HepG2 (cell line): ENCODE results near the gene MYRIP. TPM values are rescaled to one million over a fixed set of nuclear protein-coding genes. Genes with fewer than 3 reads are reported as not detected.

Source experiments
- ATAC-seq: fragments of 200-7000 bp; cut with Tn5 transposase; 3 replicates; pipeline ENCODE4 v1.9.1; 2020; ENCODE audit warnings: mild to moderate bottlenecking, moderate library complexity
- BruUV-seq: library from RNA; stranded (reverse); fragments of 400-500 nt; replicated peaks from 2 replicates; lab custom pipeline; 2021; lab: Mats Ljungman, UMichigan
- CTCF ChIA-PET: fragments of 300-600 bp; formaldehyde crosslinking; extraction: SDS; loops from one replicate; lab custom pipeline; 2021; ENCODE audit warnings: low total read pairs, inconsistent platforms, low intra/inter-chr PET ratio; lab: Yijun Ruan, JAX
- POLR2A ChIA-PET: fragments of 350-600 bp; sonication (Branson Sonifier 250); formaldehyde crosslinking; loops from one replicate; lab custom pipeline; 2020; ENCODE audit warnings: antibody characterized with exemption, inconsistent platforms; lab: Yijun Ruan, JAX
- DNase-seq: peaks from one replicate; pipeline ENCODE4 v3.0.0-alpha.2; 2015; ENCODE audit warnings: low spot score
- FAIRE-seq: peaks from 3 replicates; lab custom pipeline; 2011; peaks lifted over from hg19 to GRCh38; lab: Jason Lieb, UNC
- H2AFZ ChIP-seq: one replicate; pipeline ENCODE4 v1.6.1; 2011; ENCODE audit warnings: low read length, inconsistent platforms
- H3K27ac ChIP-seq: fragments of 300-600 bp; 3 replicates; pipeline ENCODE4 v1.8.0; 2011; ENCODE audit warnings: mixed run types, mild to moderate bottlenecking, mixed read lengths, low read length, inconsistent platforms; ENCODE audit not compliant: insufficient read depth; ENCODE audit errors: extremely low read length
- H3K27me3 ChIP-seq, 2 experiments: fragments of 200-600 bp in 1 of 2; 2 replicates in 1 of 2; 3 replicates in 1 of 2; pipeline versions ENCODE4 v1.6.0 to v1.8.0; 2011; ENCODE audit warnings: low read length in 2 of 2, mild to moderate bottlenecking in 2 of 2, moderate library complexity in 2 of 2, inconsistent platforms in 1 of 2; ENCODE audit not compliant: insufficient read depth in 2 of 2, control insufficient read depth in 1 of 2
- H3K36me3 ChIP-seq, 2 experiments: fragments of 200-600 bp in 1 of 2; replicated peaks in 1 of 2; 2 replicates in 1 of 2; 3 replicates in 1 of 2; pipeline versions ENCODE4 v1.5.1 to v1.8.0; 2011; ENCODE audit warnings: low read length in 2 of 2, inconsistent platforms in 1 of 2; ENCODE audit not compliant: insufficient read depth in 2 of 2, control insufficient read depth in 1 of 2
- H3K4me1 ChIP-seq: 2 replicates; pipeline ENCODE4 v1.5.1; 2012; ENCODE audit warnings: low read length, inconsistent platforms; ENCODE audit not compliant: insufficient read depth
- H3K4me2 ChIP-seq: 2 replicates; pipeline ENCODE4 v1.6.0; 2011; ENCODE audit warnings: low read depth, low read length, inconsistent platforms
- H3K4me3 ChIP-seq, 3 experiments: fragments of 200-600 bp in 1 of 3; sonication (generic), shearing (Covaris generic) in 1 of 3; replicated peaks in 1 of 3; 2 replicates each; pipeline ENCODE4 v1.5.1; 2011 to 2016; ENCODE audit warnings: low read length in 3 of 3, inconsistent platforms in 2 of 3, low read depth in 2 of 3, mild to moderate bottlenecking in 2 of 3, control low read depth in 1 of 3, mixed read lengths in 1 of 3; ENCODE audit not compliant: insufficient read depth in 1 of 3
- H3K79me2 ChIP-seq: one replicate; pipeline ENCODE4 v1.6.1; 2011; ENCODE audit warnings: low read length, inconsistent platforms; ENCODE audit not compliant: insufficient read depth
- H3K9ac ChIP-seq: 2 replicates; pipeline ENCODE4 v1.6.0; 2011; ENCODE audit warnings: mild to moderate bottlenecking, low read depth, low read length, inconsistent platforms; ENCODE audit not compliant: insufficient read depth
- H3K9me3 ChIP-seq: 2 replicates; pipeline ENCODE4 v1.5.1; 2012; ENCODE audit warnings: mild to moderate bottlenecking, low read length
- H4K20me1 ChIP-seq: 2 replicates; pipeline ENCODE4 v1.6.0; 2011; ENCODE audit warnings: inconsistent platforms, mild to moderate bottlenecking, low read length, moderate library complexity; ENCODE audit not compliant: insufficient read depth
- AFF4 ChIP-seq: sonication (generic); formaldehyde crosslinking; IDR thresholded peaks from 2 replicates; pipeline ENCODE4 v1.4.0; 2020; ENCODE audit warnings: missing genetic modification reagents
- ATF3 ChIP-seq: sonication (generic); formaldehyde crosslinking; IDR thresholded peaks from 2 replicates; pipeline ENCODE4 v1.4.0; 2020; ENCODE audit warnings: missing genetic modification reagents
- GLMP ChIP-seq: sonication (generic); formaldehyde crosslinking; IDR thresholded peaks from 2 replicates; pipeline ENCODE4 v1.9.0; 2021; ENCODE audit warnings: missing genetic modification reagents, mild to moderate bottlenecking, borderline replicate concordance
- KMT2A ChIP-seq: sonication (generic); formaldehyde crosslinking; IDR thresholded peaks from 2 replicates; pipeline ENCODE4 v1.4.0; 2020; ENCODE audit warnings: missing genetic modification reagents
- NR2C2 ChIP-seq: sonication (generic); formaldehyde crosslinking; IDR thresholded peaks from 2 replicates; pipeline ENCODE4 v1.4.0; 2020; ENCODE audit warnings: missing genetic modification reagents, mild to moderate bottlenecking, moderate library complexity, borderline replicate concordance
- RFX3 ChIP-seq: IDR thresholded peaks from 2 replicates; pipeline ENCODE4 v1.6.1; 2016; ENCODE audit warnings: missing biosample characterization, missing genetic modification reagents
- SPEN ChIP-seq: sonication (generic); formaldehyde crosslinking; IDR thresholded peaks from 2 replicates; pipeline ENCODE4 v1.5.1; 2020; ENCODE audit warnings: low read depth, mild to moderate bottlenecking, missing genetic modification reagents
- SUZ12 ChIP-seq: fragments of 150-350 bp; IDR thresholded peaks from 2 replicates; pipeline ENCODE4 v1.6.1; 2014; ENCODE audit warnings: low read depth, low read length
- ZNF276 ChIP-seq: sonication (generic); formaldehyde crosslinking; IDR thresholded peaks from 2 replicates; pipeline ENCODE4 v1.4.0; 2020; ENCODE audit warnings: mild to moderate bottlenecking, low read depth, missing genetic modification reagents
- ZNF383 ChIP-seq: sonication (generic); formaldehyde crosslinking; IDR thresholded peaks from 2 replicates; pipeline ENCODE4 v1.4.0; 2020; ENCODE audit warnings: missing genetic modification reagents, mild to moderate bottlenecking, borderline replicate concordance
- ZNF607 ChIP-seq: sonication (generic); formaldehyde crosslinking; IDR thresholded peaks from 2 replicates; pipeline ENCODE4 v1.5.1; 2020; ENCODE audit warnings: missing genetic modification reagents, mild to moderate bottlenecking, borderline replicate concordance
- ZNF670 ChIP-seq: sonication (generic); formaldehyde crosslinking; IDR thresholded peaks from 2 replicates; pipeline ENCODE4 v1.8.0; 2022; ENCODE audit warnings: mild to moderate bottlenecking, missing genetic modification reagents, borderline replicate concordance
- ZNF672 ChIP-seq: sonication (generic); formaldehyde crosslinking; IDR thresholded peaks from 2 replicates; pipeline ENCODE4 v1.8.1; 2022; ENCODE audit warnings: missing genetic modification reagents
- ZNF850 ChIP-seq: sonication (generic); formaldehyde crosslinking; conservative IDR thresholded peaks from 2 replicates; pipeline ENCODE4 v1.9.0; 2021; ENCODE audit warnings: mild to moderate bottlenecking, missing genetic modification reagents
- in situ Hi-C: cut with HindIII; loops from 2 replicates; pipeline ENCODE4 v1.10.0; 2017; ENCODE audit warnings: low pct_unique_long_range_greater_than_20kb; ENCODE audit not compliant: extremely low pct_ligation_motif_present
- intact Hi-C: fragments of 100-400 bp; cut with micrococcal nuclease; formaldehyde crosslinking; loops from one replicate; pipeline ENCODE4 v1.10.0; 2022; ENCODE audit not compliant: unreplicated experiment
- polyA plus RNA-seq, 8 experiments: library from polyadenylated mRNA; depleted of rRNA in 3 of 8; stranded (reverse) in 7 of 8; unstranded in 1 of 8; fragments of >200 nt; fragmentation: Illumina TruSeq in 4 of 8; extraction: Trizol in 4 of 8; gene quantifications; 2 replicates each; pipeline versions ENCODE4 v1.2.1 to v1.2.3, GENCODE V29; 2011 to 2016; ENCODE audit warnings: low read depth in 4 of 8, missing spikeins in 1 of 8, mixed read lengths in 1 of 8; ENCODE audit not compliant: insufficient read depth in 1 of 8
- total RNA-seq, 5 experiments: library from RNA; depleted of rRNA; stranded (reverse); fragments of >200 nt; fragmentation: Illumina TruSeq; extraction: Trizol; gene quantifications; 2 replicates each; pipeline ENCODE4 v1.2.3, GENCODE V29; 2016; ENCODE audit warnings: low read depth in 1 of 5

Gene MYRIP
- total and polyA plus RNA-seq, 2 of the 13 experiments (the other 11 are each of a cell fraction or from before 2014, with no cell fraction given), result 0.64 to 0.84 TPM

GRCh38 chr3:40265181-40265580 is 455.8 kb downstream of the MYRIP start:
- no peak overlapping the region for H3K9ac ChIP-seq
- BruUV-seq, result no TSS peak
- no peak overlapping the region for H2AFZ ChIP-seq
- H3K4me3 ChIP-seq, result no peak overlapping the region
- H3K4me1 ChIP-seq, result no peaks in the 10 kb centered on the region
- H3K79me2 ChIP-seq, result no peaks in the 10 kb centered on the region
- no peaks in the 10 kb centered on the region for H3K27me3 ChIP-seq
- no peaks in the 10 kb centered on the region for H4K20me1 ChIP-seq
- ATAC-seq (no peak), FAIRE-seq (no peak), DNase-seq (no peak)
- ChIA-PET CTCF (no interaction called here), POLR2A (no interaction called here)
- intact Hi-C loops (no loop called here), in situ Hi-C loops (no loop called here)
- no peak overlapping the region for H3K4me2 ChIP-seq
- no peaks in the 10 kb centered on the region for H3K36me3 ChIP-seq
- H3K9me3 ChIP-seq, result no peaks in the 10 kb centered on the region
- no peak overlapping the region for H3K27ac ChIP-seq
- TF ChIP-seq ZNF850, result no peak
- TF ChIP-seq ATF3 (CRISPR knock-in tag), result no peak
- TF ChIP-seq NR2C2 (CRISPR knock-in tag), result no peak
- no peak for TF ChIP-seq KMT2A
- no peak for TF ChIP-seq ZNF383
- TF ChIP-seq SUZ12, result no peak
- no peak for TF ChIP-seq ZNF607
- no peak for TF ChIP-seq ZNF276 (CRISPR knock-in tag)
- TF ChIP-seq SPEN (CRISPR knock-in tag), result no peak
- TF ChIP-seq AFF4 (CRISPR knock-in tag), result no peak
- no peak for TF ChIP-seq GLMP
- no peak for TF ChIP-seq ZNF670 (CRISPR knock-in tag)
- no peak for TF ChIP-seq RFX3 (CRISPR knock-in tag)
- no peak for TF ChIP-seq ZNF672
